NCI-H187 (cell line): ENCODE data around the gene ACO1.
A peak's percentile ranks its signal among the peaks of the same experiment; 100 is the strongest.

Experiments
- DNase-seq, 2 experiments: peaks; one replicate each; lab custom pipeline; 2025; lab: John Stamatoyannopoulos, UW

ACO1 gene

GRCh38 chr9:32382565-32383320, 1.7 kb upstream of the ACO1 start:
- no peak for DNase-seq

DNA sequence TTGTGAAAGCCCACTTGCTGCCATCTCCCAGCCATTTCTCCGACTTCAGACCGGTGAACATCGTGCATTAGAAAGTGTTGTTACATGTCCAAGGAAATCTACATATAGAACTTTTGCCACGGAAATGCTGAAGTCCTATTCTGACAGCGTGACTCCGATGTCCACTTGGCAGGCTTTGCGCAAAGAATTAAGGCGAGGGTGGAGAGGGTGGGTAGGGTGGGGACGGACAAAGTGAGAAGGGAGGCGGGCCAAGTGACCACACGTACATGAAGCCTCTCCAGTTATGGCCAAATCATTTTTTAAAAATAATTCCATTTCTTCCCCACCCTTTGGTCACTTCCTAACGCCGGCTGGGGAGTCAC, 460 bp upstream of the ACO1 start:
- no peak for DNase-seq

DNA sequence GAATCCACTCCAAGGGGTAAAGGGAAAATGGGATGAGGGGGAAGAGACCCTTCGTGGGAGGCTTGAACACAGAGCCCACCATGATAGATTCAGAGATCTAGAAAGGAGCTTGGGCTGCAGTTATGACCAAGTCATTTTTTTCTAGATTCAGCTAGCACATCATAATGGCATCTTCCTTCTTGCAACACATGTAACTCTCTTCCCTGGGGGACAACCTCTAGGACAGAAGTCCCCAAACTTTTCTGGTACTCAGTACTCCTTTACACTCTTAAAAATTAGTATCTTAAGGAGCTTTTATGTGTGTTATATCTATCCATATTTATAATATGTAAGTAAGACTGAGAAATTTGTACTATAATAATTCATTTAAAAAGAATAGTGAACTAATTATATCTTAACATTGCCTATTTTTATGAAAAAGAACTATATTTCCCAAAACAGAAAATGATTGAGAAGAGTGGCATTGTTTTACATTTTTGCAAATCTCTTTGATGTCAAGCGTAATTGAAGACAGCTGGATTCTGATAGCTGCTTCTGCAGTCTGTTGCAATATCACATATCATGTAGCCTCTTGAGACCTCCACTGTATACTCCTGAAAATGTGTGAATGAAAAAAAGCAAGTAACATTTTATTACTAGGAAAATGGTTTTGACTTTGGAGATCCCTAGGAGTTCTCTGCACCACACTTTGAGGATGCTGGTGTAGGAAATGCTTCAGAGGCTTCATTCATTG, 875 bp downstream of the ACO1 start:
- no peak for DNase-seq

GRCh38 chr9:32385885-32386283, 1.4 kb downstream of the ACO1 start:
- DNase-seq, result no peak

DNA sequence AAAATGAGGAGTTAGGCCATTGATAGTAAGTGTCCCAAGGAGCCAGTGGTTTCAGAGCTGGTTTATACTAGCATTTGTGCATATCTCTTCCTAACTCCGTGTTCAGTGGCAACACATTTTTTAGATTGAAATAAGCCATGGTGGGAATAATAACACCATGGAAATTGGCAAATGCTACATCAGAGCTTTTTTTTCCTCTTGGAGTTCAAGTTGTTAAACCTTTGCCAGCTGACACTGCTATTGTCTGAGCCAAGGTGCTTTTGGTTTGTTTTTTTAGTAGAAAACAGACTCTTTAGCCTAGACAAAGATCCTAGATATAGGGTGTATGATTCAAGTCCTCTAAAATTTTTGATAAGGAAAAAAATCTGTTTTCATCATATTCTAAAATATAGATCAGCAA, 2.8 kb downstream of the ACO1 start:
- DNase-seq, result no peak

DNA sequence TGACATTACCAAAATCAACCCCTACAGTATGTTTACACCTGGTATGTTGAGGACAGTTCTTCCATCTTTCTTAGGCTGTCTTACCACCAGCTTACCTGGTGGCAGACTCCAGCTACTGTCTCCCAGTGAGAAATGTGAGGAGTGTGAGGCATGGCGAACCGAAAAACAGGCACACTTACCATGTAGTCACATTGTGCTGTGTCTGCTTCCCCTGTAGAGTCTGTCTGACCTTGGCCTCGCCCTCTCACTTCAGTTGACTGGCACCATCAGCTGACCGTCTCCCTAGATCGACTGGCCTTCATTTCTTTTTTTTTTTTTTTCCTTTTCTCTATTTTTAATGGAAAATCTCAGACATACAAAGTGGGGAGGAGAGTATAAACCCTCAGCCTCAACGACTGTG, 4.9 kb downstream of the ACO1 start:
- DNase-seq, result no peak

DNA sequence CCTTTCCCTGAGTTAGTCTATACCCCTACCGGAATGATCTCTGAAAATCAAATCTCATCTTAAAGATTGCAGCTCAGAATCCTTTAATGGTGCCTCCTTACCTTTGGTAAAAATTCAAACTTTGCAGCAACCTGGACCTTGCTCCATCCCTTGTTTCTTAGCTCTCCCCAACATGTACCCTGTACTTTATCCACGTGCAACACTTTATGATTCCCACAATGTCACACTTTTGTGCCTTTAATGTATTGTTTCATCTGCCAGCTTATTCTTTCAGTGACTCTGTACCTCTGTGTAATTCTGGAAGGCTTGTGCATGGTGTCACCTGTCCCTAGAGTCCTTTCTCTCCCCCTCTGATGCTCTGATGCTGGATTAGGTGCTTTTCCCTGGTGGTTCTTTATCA, 9.5 kb downstream of the ACO1 start:
- no peak for DNase-seq

- no peak for DNase-seq
These were observed 10.1 kb downstream of the ACO1 start for GRCh38 chr9:32394381-32395049.

- DNase-seq, result no peak
These were observed 11.2 kb downstream of the ACO1 start for GRCh38 chr9:32395510-32396216.

DNA sequence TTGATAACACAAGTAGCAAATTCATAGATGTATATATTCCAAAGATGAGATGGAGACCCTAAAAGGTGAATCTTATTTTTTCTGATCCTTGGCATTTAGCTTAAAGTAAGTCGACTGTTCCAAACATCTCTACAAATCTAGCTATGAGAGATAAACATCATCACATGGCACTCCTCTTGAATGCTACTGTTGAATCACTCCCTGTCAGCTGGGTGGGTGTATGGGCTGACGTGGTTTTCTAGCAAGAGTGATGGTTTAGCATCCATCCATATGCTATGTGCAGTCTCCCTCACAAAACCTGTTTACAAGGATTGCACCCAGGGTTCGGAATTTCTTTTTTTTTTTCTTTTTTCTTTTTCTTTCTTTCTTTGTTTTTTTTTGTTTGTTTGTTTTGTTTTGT, 13.8 kb downstream of the ACO1 start:
- DNase-seq, result no peak

DNA sequence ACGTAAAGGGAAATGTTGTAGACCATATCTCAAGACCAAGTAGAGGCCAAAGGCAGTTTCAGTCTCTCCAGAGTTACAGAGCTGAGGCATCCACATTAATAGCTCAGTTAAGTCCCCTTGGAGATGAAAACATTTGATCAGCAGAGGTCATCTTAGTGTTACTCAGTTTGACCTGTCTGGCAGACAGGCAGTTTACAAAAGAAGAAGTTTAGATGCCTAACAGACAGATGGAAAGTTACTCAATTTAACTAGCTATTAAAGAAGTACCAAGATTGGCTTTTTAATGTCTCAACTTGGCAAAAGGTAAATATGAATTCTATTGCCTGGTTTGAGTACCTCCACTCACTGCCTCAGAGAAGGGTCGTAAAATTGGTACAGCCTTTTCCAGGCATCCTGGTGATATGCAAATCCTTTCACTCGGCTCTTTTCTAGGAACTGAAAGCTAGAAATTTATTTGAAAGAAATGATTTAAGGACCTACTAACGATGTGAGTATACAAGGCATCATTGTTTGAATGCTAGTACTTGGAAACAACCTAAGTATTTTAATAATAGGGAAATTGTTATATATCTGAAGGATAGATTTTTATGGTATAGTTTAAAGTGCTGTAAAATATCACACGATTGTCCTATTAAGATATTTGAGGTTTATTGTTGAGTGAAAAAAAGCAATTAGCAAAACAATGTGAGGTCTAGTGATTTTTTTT, 14.8 kb downstream of the ACO1 start:
- DNase-seq, result no peak

DNA sequence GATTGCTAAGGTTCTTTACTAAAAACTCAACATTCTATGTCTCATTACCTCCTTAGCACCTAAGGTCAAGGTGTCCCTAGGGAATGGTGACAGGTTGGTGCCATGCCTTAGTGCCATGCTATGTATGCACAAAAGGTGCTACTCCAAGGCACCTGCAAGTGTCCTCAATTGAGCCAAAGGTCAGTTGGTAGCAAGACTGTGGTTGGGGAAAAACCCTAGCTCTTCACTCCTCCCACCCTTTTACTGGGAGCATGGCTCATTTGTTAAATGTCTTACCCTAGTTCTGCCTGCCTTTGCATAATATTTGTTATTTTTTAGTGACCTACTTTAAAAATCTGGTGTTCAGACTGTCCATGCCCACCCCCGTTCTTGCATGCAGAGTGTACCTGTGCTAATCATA, 17.0 kb downstream of the ACO1 start:
- no peak for DNase-seq

DNA sequence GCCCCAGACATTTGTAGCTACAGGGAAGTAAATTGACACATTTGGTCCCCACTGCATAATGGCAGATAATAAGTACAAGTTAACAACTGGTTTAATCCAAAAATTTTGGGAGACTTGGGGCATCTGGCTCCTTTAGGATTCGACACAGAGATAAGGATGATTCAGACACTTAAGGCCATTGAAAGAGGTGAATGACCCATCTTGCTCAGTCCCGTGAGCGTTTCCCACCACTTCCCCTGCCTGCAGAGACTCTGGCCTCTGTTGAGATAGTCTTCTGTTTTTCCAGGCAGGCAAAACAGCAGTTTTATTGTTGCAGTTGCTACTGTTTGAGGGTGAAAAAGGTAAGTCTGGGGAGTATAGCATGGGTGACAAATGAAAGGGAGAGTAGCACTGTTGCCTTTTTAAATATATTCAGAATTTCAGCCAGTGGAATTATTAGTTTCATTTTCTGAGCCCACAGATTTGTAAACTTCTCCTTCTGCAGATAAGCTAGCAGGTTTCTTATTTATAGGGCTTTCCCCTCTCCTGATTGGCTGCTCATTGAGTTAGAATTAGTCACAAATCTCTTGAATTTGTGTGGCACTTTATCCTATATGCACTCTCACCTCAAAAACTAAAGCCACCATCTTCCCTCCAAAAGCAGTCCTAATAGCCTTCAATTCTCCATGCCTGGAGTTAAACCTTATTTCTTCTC, 19.3 kb downstream of the ACO1 start:
- DNase-seq, result no peak

GRCh38 chr9:32404402-32404801, 20.0 kb downstream of the ACO1 start:
- no peak for DNase-seq

GRCh38 chr9:32404856-32405255, 20.4 kb downstream of the ACO1 start:
- no peak for DNase-seq

- no peak for DNase-seq
These were observed 21.1 kb downstream of the ACO1 start for GRCh38 chr9:32405506-32405905.

DNA sequence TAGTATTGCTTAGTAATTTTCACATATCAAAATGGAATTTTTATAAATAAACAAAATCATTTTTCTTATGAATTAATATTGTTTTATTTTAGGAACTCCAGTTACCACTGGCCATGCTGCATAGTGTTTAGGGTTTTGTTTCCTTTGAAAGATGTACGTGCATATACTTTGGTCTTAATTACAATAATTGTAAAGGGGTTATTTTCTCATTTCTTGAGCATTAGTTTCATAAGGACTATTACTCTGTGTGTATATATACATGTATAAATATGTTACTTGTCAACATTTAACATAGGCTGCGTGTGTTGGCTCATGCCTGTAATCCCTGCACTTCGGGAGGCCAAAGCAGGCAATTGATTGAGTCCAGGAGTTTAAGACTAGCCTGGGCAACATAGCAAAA, 21.6 kb downstream of the ACO1 start:
- no peak for DNase-seq

GRCh38 chr9:32411753-32412152, 27.3 kb downstream of the ACO1 start:
- DNase-seq, result no peak

DNA sequence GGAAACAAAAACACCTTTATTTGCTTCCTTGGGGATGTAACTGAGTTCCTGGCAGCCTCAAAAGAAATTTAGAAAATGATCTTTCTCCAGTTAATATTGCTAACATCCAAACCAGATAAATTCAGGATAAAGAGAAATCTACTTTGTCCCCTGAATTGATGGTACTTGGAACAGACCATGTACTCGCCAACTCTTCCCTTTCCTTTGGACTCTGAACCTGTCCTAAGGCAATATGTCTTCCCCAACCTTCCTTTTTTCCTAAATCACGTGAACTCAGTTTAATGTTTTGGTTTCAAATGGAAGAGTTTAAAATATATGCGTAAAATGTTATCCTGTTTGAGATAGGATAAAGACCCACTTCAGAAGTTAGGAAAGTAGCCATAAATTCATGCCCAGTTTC, 28.0 kb downstream of the ACO1 start:
- no peak for DNase-seq

DNA sequence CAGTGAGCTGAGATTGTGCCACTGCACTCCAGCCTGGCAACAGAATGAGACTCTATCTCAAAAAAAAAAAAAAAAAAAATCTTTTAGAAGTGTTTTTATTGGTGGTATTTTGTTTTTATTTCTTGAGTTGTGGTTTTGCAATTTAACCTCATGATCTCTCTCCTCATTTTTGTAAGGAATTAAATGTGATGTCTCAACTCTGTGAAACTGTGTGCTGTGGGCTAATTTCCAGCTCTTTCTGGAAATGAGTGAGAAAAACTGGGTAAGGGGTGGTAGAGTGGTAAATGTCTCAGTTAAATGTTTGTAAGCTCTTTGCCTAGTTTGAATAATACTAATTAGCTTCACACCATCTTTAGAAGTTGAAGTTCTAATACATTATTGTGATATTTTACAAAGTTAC, 29.0 kb downstream of the ACO1 start:
- DNase-seq, result no peak

GRCh38 chr9:32414856-32415255, 30.4 kb downstream of the ACO1 start:
- peak in 1 of 2 experiments; percentile 11 for DNase-seq
